CD4-positive, alpha-beta T cell (primary cell): ENCODE measurements around the gene WWOX. TPM values are rescaled to one million over a fixed set of nuclear protein-coding genes. Genes with fewer than 3 reads are reported as not detected.
A peak's percentile ranks its signal among the peaks of the same experiment; 100 is the strongest.
"Not testable (repeated sequence)": the region's sequence is repeated elsewhere in the genome, so short reads cannot be mapped to it uniquely, and the experiment has no call there.

Experiments
- ATAC-seq: fragments of 200-7000 bp; cut with Tn5 transposase; one replicate; pipeline ENCODE4 v1.10.0; 2022; ENCODE audit warnings: mild to moderate bottlenecking; ENCODE audit not compliant: poor library complexity
- CTCF ChIA-PET: fragments of 350-600 bp; sonication (Branson Sonifier 250); formaldehyde crosslinking; loops from one replicate; lab custom pipeline; 2021; ENCODE audit warnings: antibody characterized with exemption, inconsistent platforms; lab: Charles Lee
- POLR2A ChIA-PET: fragments of 350-600 bp; sonication (Branson Sonifier 250); formaldehyde crosslinking; loops from one replicate; lab custom pipeline; 2021; ENCODE audit warnings: antibody characterized with exemption, inconsistent platforms; lab: Charles Lee
- DNase-seq, 14 experiments: peaks; one replicate each; pipeline ENCODE4 v3.0.0-alpha.2; 2013 to 2020; ENCODE audit warnings: mixed read lengths in 2 of 14
- H3K27ac ChIP-seq, 2 donors: one replicate each; pipeline versions ENCODE4 v1.5.1 to v1.7.0; 2013; ENCODE audit warnings: low read length in 2 of 2, low read depth in 1 of 2, mild to moderate bottlenecking in 1 of 2
- H3K27me3 ChIP-seq, 2 experiments: 1 replicate in 1 of 2; 2 replicates in 1 of 2; pipeline versions ENCODE4 v1.6.1 to v1.7.0; 2013; ENCODE audit warnings: low read length in 2 of 2, control low read depth in 1 of 2, mild to moderate bottlenecking in 1 of 2, moderate library complexity in 1 of 2; ENCODE audit not compliant: insufficient read depth in 2 of 2, control insufficient read depth in 1 of 2
- H3K36me3 ChIP-seq: one replicate; pipeline ENCODE4 v1.6.1; 2013; ENCODE audit warnings: low read length, control low read depth; ENCODE audit not compliant: insufficient read depth
- H3K4me1 ChIP-seq: one replicate; pipeline ENCODE4 v1.6.1; 2013; ENCODE audit warnings: low read length, control low read depth; ENCODE audit not compliant: insufficient read depth
- H3K4me3 ChIP-seq: one replicate; pipeline ENCODE4 v1.5.1; 2013; ENCODE audit warnings: mild to moderate bottlenecking, low read length, moderate library complexity
- H3K9me3 ChIP-seq, 2 experiments: 1 replicate in 1 of 2; 2 replicates in 1 of 2; pipeline versions ENCODE4 v1.6.1 to v1.7.0; 2013; ENCODE audit warnings: low read length in 2 of 2, mild to moderate bottlenecking in 2 of 2, control low read depth in 1 of 2, moderate library complexity in 1 of 2; ENCODE audit not compliant: control insufficient read depth in 1 of 2, insufficient read depth in 1 of 2
- H3K27ac Mint-ChIP-seq: one replicate; pipeline ENCODE4 v1.8.0; 2020; ENCODE audit warnings: mixed read lengths
- H3K27me3 Mint-ChIP-seq: one replicate; pipeline ENCODE4 v1.8.0; 2021; ENCODE audit warnings: mixed read lengths
- H3K36me3 Mint-ChIP-seq: one replicate; pipeline ENCODE4 v1.8.0; 2021; ENCODE audit warnings: low read depth, mixed read lengths
- H3K4me1 Mint-ChIP-seq: one replicate; pipeline ENCODE4 v1.8.0; 2021; ENCODE audit warnings: low read depth, mixed read lengths
- H3K4me3 Mint-ChIP-seq: one replicate; pipeline ENCODE4 v1.8.0; 2020; ENCODE audit warnings: mild to moderate bottlenecking, mixed read lengths
- H3K9me3 Mint-ChIP-seq: one replicate; pipeline ENCODE4 v1.8.0; 2020; ENCODE audit warnings: mixed read lengths
- intact Hi-C, 2 experiments: fragments of 100-400 bp; cut with DNase I in 1 of 2; cut with micrococcal nuclease in 1 of 2; formaldehyde crosslinking; loops; one replicate each; pipeline versions ENCODE4 v1.15.1 to v1.9.0; 2023 to 2025; cut with DNase I, micrococcal nuclease
- total RNA-seq, 174 experiments: library from RNA in 2 of 174; stranded (reverse) in 2 of 174; gene quantifications; one replicate each; pipeline ENCODE4 v1.2.3 and lab custom pipeline; 2021 to 2026
- TF ChIP-seq, protein P1 (sequence below): fragments of 200-600 bp; IDR thresholded peaks from one replicate; pipeline ENCODE4 v1.8.0; 2022; ENCODE audit warnings: antibody characterized with exemption, mild to moderate bottlenecking

Gene WWOX
- total RNA-seq, 2 experiments from 2014 or later = 19.3 to 21.7 TPM

DNA sequence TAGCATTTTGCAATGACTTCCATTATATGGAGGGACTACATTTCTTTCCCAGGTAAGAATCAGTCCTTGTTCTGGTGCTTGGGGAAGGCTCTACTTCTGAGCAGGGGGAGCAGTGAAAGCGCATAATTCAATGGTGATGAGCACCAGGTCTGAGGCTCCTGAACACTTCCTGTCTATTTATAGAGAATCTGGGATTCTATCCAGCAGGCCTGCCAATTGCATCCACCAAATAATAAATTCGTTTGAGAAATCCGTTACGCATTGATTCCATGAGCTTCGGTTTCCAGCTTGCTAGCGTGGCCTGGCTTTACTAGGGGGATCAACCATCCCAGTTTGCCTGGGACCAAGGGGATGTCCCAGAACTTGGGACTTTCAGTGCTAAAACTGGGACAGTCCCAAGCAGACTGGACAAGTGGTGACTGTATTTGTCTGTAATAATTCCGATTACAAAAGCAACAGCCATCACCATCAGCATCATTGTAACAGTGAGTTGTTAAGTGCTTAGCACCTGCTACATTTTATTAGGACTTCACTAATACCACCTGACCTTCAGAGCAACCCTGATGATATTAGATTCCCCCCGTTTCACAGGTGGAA lies 1151.1 kb downstream of the WWOX start:
- TF ChIP-seq, protein P1, sequence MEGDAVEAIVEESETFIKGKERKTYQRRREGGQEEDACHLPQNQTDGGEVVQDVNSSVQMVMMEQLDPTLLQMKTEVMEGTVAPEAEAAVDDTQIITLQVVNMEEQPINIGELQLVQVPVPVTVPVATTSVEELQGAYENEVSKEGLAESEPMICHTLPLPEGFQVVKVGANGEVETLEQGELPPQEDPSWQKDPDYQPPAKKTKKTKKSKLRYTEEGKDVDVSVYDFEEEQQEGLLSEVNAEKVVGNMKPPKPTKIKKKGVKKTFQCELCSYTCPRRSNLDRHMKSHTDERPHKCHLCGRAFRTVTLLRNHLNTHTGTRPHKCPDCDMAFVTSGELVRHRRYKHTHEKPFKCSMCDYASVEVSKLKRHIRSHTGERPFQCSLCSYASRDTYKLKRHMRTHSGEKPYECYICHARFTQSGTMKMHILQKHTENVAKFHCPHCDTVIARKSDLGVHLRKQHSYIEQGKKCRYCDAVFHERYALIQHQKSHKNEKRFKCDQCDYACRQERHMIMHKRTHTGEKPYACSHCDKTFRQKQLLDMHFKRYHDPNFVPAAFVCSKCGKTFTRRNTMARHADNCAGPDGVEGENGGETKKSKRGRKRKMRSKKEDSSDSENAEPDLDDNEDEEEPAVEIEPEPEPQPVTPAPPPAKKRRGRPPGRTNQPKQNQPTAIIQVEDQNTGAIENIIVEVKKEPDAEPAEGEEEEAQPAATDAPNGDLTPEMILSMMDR = no peak
- Mint-ChIP-seq H3K27me3 (no peaks in the 10 kb centered on the region), H3K9me3 (no peaks in the 10 kb centered on the region), H3K4me3 (no peak overlapping the region), H3K36me3 (no peaks in the 10 kb centered on the region), H3K4me1 (no peaks in the 10 kb centered on the region), H3K27ac (no peak overlapping the region)
- no peaks in the 10 kb centered on the region for H3K36me3 ChIP-seq
- H3K4me3 ChIP-seq = no peak overlapping the region
- no peaks in the 10 kb centered on the region for H3K27me3 ChIP-seq
- H3K27ac ChIP-seq = no peak overlapping the region
- POLR2A ChIA-PET = no interaction called here
- DNase-seq (no peak), ATAC-seq (no peak)
- no peaks in the 10 kb centered on the region for H3K9me3 ChIP-seq
- no peaks in the 10 kb centered on the region for H3K4me1 ChIP-seq
- CTCF ChIA-PET = no interaction called here
- intact Hi-C loops = no loop called here

DNA sequence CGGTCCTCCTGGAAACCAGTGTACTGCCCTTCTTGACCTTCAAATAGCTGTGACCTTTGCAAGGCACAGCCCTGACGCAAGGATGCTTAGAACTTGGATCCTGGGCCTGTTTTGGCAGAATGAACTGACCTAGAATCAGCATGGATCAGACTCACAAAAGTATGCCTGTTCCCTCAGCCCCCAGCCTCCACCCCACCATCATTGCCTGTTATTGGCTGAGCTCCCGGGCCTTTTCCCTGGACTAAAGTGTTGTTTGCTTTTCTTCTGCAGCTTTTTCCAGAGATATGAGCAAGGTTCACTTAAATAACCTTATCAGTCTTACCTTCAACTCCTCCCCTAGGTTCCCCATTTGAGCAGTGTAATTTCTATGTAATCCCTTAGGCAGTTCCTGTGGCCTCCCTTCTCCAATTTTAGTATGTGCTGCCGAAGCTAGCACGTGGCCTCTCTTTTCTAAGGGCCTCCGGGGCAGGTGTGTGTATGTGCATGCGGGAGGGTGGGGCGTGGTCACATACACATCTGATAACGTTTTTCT lies 1153.7 kb downstream of the WWOX start:
- Mint-ChIP-seq H3K4me1 (no peaks in the 10 kb centered on the region), H3K9me3 (no peaks in the 10 kb centered on the region), H3K4me3 (no peak overlapping the region), H3K27ac (no peak overlapping the region), H3K27me3 (no peaks in the 10 kb centered on the region), H3K36me3 (no peaks in the 10 kb centered on the region)
- CTCF ChIA-PET = no interaction called here
- Histone ChIP-seq H3K9me3 (no peaks in the 10 kb centered on the region), H3K27ac (no peak overlapping the region), H3K27me3 (no peaks in the 10 kb centered on the region), H3K36me3 (no peaks in the 10 kb centered on the region), H3K4me3 (no peak overlapping the region), H3K4me1 (no peaks in the 10 kb centered on the region)
- intact Hi-C loops = no loop called here
- POLR2A ChIA-PET = interaction anchor here (0.9 kb wide), 1 partner anchor 19 kb away, joined by 3 read pairs; no protein-coding TSS in a partner anchor
- ATAC-seq = no peak
- TF ChIP-seq, protein P1 = no peak
- DNase-seq = no peak

DNA sequence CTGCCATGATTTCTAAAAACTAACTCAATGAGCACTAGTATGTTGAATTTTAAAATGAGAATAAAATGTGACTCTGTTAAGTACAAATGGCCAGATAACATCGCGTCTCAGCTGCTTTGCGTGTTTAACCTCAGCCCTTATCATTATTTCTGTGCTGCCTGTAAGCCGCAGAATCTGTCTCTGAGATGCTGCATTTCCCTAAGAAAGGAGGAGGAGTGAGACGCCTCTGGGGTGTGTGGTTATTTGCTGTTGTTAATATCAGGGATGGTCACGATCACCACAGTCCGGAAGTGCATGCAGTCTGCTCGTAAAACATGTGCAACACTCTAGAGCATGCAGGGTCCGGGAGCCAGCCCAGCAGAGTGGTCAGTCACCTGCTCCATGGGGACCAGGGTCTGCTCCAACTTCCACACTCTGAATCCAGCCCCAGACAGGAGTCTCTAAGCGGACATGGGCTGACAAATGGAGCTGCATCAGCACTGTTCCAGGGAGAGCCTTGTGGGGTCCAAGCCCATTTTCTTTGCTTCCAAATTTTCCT lies 1158.6 kb downstream of the WWOX start:
- DNase-seq (no peak), ATAC-seq (peak; percentile 26)
- Mint-ChIP-seq H3K36me3 (no peaks in the 10 kb centered on the region), H3K27ac (no peak overlapping the region), H3K27me3 (peaks cover 15% of the 10 kb centered on the region), H3K9me3 (no peaks in the 10 kb centered on the region), H3K4me1 (no peaks in the 10 kb centered on the region), H3K4me3 (no peak overlapping the region)
- POLR2A ChIA-PET = no interaction called here
- TF ChIP-seq, protein P1 = no peak
- intact Hi-C loops = no loop called here
- no peak overlapping the region for H3K27ac ChIP-seq
- CTCF ChIA-PET = no interaction called here
- H3K36me3 ChIP-seq = no peaks in the 10 kb centered on the region
- no peaks in the 10 kb centered on the region for H3K27me3 ChIP-seq
- H3K9me3 ChIP-seq = no peaks in the 10 kb centered on the region
- no peak overlapping the region for H3K4me3 ChIP-seq
- peaks cover 8% of the 10 kb centered on the region for H3K4me1 ChIP-seq

DNA sequence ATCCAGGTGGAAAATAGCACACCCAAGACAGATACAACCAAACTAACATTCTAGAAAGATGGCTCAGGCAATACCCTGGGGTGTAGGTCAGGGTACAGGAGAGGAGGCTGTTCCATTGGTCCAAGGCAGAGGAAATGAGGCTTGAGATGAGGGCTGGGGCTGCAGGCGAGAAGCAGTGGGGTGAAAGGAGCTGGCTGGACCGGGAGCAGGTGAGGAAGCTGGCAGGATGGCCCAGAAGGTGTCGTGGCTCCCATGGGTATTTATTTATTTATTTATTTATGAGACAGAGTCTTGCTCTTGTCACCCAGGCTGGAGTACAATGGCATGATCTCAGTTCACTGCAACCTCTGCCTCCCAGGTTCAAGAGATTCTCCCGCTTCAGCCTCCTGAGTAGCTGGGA lies 1161.4 kb downstream of the WWOX start:
- H3K4me3 Mint-ChIP-seq, H3K36me3 Mint-ChIP-seq, H3K4me1 ChIP-seq, H3K9me3 Mint-ChIP-seq, intact Hi-C loops, H3K4me3 ChIP-seq, ATAC-seq, DNase-seq, H3K27ac ChIP-seq, H3K9me3 ChIP-seq, H3K4me1 Mint-ChIP-seq, H3K27ac Mint-ChIP-seq, H3K27me3 ChIP-seq, H3K36me3 ChIP-seq: not testable (repeated sequence)
- peaks cover 32% of the 10 kb centered on the region for H3K27me3 Mint-ChIP-seq
- POLR2A ChIA-PET = interaction anchor here (2.0 kb wide), 1 partner anchor 11 kb away, joined by 4 read pairs; no protein-coding TSS in a partner anchor
- CTCF ChIA-PET = interaction anchor here (0.6 kb wide), 1 partner anchor 8 kb away, joined by 3 read pairs; no protein-coding TSS in a partner anchor
